SK-N-SH (cell line): ENCODE measurements around the gene DPF3.

ENCODE experiments used
- EP300 ChIP-seq, 2 experiments: IDR thresholded peaks; 2 replicates each; pipeline versions ENCODE4 v1.4.0 to v1.6.1; 2012; ENCODE audit warnings: borderline replicate concordance in 1 of 2, low read depth in 1 of 2, low read length in 1 of 2
- EZH2phosphoT487 ChIP-seq: fragments of 200-600 bp; sonication (generic); IDR thresholded peaks from 2 replicates; pipeline ENCODE4 v1.6.1; 2017; ENCODE audit warnings: low read depth, mixed run types, mild to moderate bottlenecking, antibody characterized with exemption, moderate library complexity, borderline replicate concordance
- GATA2 ChIP-seq: sonication (generic); formaldehyde crosslinking; IDR thresholded peaks from 2 replicates; pipeline ENCODE4 v1.5.0; 2020; ENCODE audit warnings: mild to moderate bottlenecking, missing genetic modification reagents
- JUND ChIP-seq: IDR thresholded peaks from 2 replicates; pipeline ENCODE4 v1.4.0; 2012
- MEF2A ChIP-seq: IDR thresholded peaks from 2 replicates; pipeline ENCODE4 v1.4.0; 2012; ENCODE audit warnings: low read depth, borderline replicate concordance
- RAD21 ChIP-seq: IDR thresholded peaks from 2 replicates; pipeline ENCODE4 v1.6.1; 2012; ENCODE audit warnings: mild to moderate bottlenecking, low read length
- RCOR1 ChIP-seq: fragments of 150-350 bp; IDR thresholded peaks from 2 replicates; pipeline ENCODE4 v1.6.1; 2017; ENCODE audit warnings: antibody characterized with exemption, low read length
- RFX5 ChIP-seq: IDR thresholded peaks from 2 replicates; pipeline ENCODE4 v1.6.1; 2012; ENCODE audit warnings: mild to moderate bottlenecking, improper control_type of control experiment, low read length
- TAF1 ChIP-seq: IDR thresholded peaks from 2 replicates; pipeline ENCODE4 v1.6.1; 2012; ENCODE audit warnings: low read depth, mild to moderate bottlenecking, low read length, moderate library complexity, borderline replicate concordance
- YY1 ChIP-seq: IDR thresholded peaks from 2 replicates; pipeline ENCODE4 v1.4.0; 2012; ENCODE audit warnings: low read depth, mild to moderate bottlenecking
- TF ChIP-seq, protein P1 (sequence below): fragments of 200-600 bp; sonication (generic); IDR thresholded peaks from 2 replicates; pipeline ENCODE4 v1.6.1; 2017; ENCODE audit warnings: antibody characterized with exemption, mild to moderate bottlenecking, moderate library complexity
- TF ChIP-seq, protein P2 (sequence below): IDR thresholded peaks from 2 replicates; pipeline ENCODE4 v1.6.1; 2012; ENCODE audit warnings: mild to moderate bottlenecking, low read depth, low read length, moderate library complexity
- TF ChIP-seq, protein P3 (sequence below): IDR thresholded peaks from 2 replicates; pipeline ENCODE4 v1.4.0; 2012; ENCODE audit warnings: low read depth
- TF ChIP-seq, protein P4 (sequence below): IDR thresholded peaks from 2 replicates; pipeline ENCODE4; 2012

DNA sequence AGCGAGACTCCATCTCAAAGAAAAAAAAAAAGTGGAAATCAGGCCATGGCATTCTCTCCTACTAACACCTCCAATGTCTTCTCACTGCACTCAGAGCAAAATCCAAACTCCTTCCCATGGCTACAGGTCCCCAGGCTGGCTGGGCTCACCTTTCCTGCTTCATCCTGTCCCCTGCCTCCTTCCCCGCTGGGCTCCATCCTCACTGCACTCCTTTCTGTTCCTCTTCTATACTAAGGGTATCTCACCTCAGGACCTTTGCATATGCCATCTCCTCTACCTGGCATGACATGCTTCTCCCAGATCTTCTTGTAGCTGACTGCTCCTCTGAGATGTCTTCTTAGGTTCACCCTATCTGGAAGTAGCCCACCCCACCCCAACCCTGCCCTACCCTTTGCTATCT is 111.1 kb downstream of the DPF3 start:
- TF ChIP-seq EZH2phosphoT487 (no peak), YY1 (no peak), RCOR1 (no peak), MEF2A (no peak), JUND (no peak), EP300 (IDR thresholded peaks at IDR 0.05; ENCODE audit: borderline replicate concordance in 1 of 2, low read depth in 1 of 2, low read length in 1 of 2) (no peak), GATA2 (CRISPR knock-in tag) (no peak), RFX5 (no peak), TAF1 (no peak), RAD21 (no peak)
- TF ChIP-seq, protein P1, sequence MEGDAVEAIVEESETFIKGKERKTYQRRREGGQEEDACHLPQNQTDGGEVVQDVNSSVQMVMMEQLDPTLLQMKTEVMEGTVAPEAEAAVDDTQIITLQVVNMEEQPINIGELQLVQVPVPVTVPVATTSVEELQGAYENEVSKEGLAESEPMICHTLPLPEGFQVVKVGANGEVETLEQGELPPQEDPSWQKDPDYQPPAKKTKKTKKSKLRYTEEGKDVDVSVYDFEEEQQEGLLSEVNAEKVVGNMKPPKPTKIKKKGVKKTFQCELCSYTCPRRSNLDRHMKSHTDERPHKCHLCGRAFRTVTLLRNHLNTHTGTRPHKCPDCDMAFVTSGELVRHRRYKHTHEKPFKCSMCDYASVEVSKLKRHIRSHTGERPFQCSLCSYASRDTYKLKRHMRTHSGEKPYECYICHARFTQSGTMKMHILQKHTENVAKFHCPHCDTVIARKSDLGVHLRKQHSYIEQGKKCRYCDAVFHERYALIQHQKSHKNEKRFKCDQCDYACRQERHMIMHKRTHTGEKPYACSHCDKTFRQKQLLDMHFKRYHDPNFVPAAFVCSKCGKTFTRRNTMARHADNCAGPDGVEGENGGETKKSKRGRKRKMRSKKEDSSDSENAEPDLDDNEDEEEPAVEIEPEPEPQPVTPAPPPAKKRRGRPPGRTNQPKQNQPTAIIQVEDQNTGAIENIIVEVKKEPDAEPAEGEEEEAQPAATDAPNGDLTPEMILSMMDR: no peak
- TF ChIP-seq, protein P2, sequence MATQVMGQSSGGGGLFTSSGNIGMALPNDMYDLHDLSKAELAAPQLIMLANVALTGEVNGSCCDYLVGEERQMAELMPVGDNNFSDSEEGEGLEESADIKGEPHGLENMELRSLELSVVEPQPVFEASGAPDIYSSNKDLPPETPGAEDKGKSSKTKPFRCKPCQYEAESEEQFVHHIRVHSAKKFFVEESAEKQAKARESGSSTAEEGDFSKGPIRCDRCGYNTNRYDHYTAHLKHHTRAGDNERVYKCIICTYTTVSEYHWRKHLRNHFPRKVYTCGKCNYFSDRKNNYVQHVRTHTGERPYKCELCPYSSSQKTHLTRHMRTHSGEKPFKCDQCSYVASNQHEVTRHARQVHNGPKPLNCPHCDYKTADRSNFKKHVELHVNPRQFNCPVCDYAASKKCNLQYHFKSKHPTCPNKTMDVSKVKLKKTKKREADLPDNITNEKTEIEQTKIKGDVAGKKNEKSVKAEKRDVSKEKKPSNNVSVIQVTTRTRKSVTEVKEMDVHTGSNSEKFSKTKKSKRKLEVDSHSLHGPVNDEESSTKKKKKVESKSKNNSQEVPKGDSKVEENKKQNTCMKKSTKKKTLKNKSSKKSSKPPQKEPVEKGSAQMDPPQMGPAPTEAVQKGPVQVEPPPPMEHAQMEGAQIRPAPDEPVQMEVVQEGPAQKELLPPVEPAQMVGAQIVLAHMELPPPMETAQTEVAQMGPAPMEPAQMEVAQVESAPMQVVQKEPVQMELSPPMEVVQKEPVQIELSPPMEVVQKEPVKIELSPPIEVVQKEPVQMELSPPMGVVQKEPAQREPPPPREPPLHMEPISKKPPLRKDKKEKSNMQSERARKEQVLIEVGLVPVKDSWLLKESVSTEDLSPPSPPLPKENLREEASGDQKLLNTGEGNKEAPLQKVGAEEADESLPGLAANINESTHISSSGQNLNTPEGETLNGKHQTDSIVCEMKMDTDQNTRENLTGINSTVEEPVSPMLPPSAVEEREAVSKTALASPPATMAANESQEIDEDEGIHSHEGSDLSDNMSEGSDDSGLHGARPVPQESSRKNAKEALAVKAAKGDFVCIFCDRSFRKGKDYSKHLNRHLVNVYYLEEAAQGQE: no peak
- TF ChIP-seq, protein P3, sequence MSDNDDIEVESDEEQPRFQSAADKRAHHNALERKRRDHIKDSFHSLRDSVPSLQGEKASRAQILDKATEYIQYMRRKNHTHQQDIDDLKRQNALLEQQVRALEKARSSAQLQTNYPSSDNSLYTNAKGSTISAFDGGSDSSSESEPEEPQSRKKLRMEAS: no peak
- TF ChIP-seq, protein P4, sequence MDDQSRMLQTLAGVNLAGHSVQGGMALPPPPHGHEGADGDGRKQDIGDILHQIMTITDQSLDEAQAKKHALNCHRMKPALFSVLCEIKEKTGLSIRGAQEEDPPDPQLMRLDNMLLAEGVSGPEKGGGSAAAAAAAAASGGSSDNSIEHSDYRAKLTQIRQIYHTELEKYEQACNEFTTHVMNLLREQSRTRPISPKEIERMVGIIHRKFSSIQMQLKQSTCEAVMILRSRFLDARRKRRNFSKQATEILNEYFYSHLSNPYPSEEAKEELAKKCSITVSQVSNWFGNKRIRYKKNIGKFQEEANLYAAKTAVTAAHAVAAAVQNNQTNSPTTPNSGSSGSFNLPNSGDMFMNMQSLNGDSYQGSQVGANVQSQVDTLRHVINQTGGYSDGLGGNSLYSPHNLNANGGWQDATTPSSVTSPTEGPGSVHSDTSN: no peak
